Heart right ventricle (tissue), 16 donors: Measurements from ENCODE around the gene FGF14. TPM values are rescaled to one million over a fixed set of nuclear protein-coding genes. Genes with fewer than 3 reads are reported as not detected.

Experiments
- ATAC-seq, 8 donors: fragments of 200-7000 bp; cut with Tn5 transposase; one replicate each; pipeline ENCODE4 v1.9.1; 2020; ENCODE audit warnings: mild to moderate bottlenecking in 8 of 8, moderate library complexity in 8 of 8, moderate number of reproducible peaks in 1 of 8
- DNase-seq, 2 donors: peaks; one replicate each; pipeline ENCODE4 v3.0.0-alpha.2; 2020
- H3K27ac ChIP-seq, 10 donors: fragments of 200-600 bp; sonication (generic) in 2 of 10; one replicate each; pipeline versions ENCODE4 v1.5.0 to v1.8.0; 2020 to 2022; ENCODE audit warnings: mild to moderate bottlenecking in 3 of 10
- H3K27me3 ChIP-seq, 7 donors: fragments of 200-600 bp; one replicate each; pipeline ENCODE4 v1.8.0; 2021 to 2022; ENCODE audit warnings: mild to moderate bottlenecking in 2 of 7
- H3K36me3 ChIP-seq, 9 donors: fragments of 200-600 bp; sonication (generic) in 1 of 9; one replicate each; pipeline versions ENCODE4 v1.5.0 to v1.8.0; 2020 to 2022; ENCODE audit warnings: mild to moderate bottlenecking in 2 of 9
- H3K4me1 ChIP-seq, 9 donors: fragments of 200-600 bp; sonication (generic) in 1 of 9; one replicate each; pipeline versions ENCODE4 v1.5.0 to v1.8.0; 2020 to 2022; ENCODE audit warnings: mild to moderate bottlenecking in 4 of 9
- H3K4me3 ChIP-seq, 10 donors: fragments of 200-600 bp; sonication (generic) in 2 of 10; one replicate each; pipeline versions ENCODE4 v1.5.0 to v1.8.0; 2020 to 2022; ENCODE audit warnings: mild to moderate bottlenecking in 7 of 10, moderate library complexity in 2 of 10
- H3K9me3 ChIP-seq, 11 donors: fragments of 200-600 bp in 10 of 11; sonication (generic) in 2 of 11; one replicate each; pipeline versions ENCODE4 v1.5.0 to v1.8.0; 2013 to 2022; ENCODE audit warnings: mild to moderate bottlenecking in 2 of 11, control low read depth in 1 of 11, moderate library complexity in 1 of 11
- CTCF ChIP-seq, 9 donors: fragments of 200-600 bp; sonication (generic) in 2 of 9; IDR thresholded peaks; one replicate each; pipeline versions ENCODE4 v1.5.0 to v1.8.0; 2021 to 2022; ENCODE audit warnings: antibody characterized with exemption in 9 of 9, mild to moderate bottlenecking in 5 of 9, moderate library complexity in 1 of 9
- WGBS, 2 donors: extraction: QIAGEN DNeasy Blood & Tissue Kit; methylation state at CpG; one replicate each; pipeline ENCODE4 v1.1.7; 2013; ENCODE audit warnings: inconsistent platforms in 1 of 2; 5-methylcytosine and 5-hydroxymethylcytosine counted together
- intact Hi-C, 10 donors: fragments of 100-400 bp; cut with DNase I; formaldehyde crosslinking; loops; one replicate each; pipeline versions ENCODE4 v1.11.1 to v1.14.2; 2022
- polyA plus RNA-seq, 2 donors: library from polyadenylated mRNA; stranded (reverse); fragments of 200-250 nt; gene quantifications; one replicate each; pipeline ENCODE4 v1.2.3, GENCODE V29; 2013
- total RNA-seq, 10 donors: library from RNA; stranded (reverse); fragmentation: NEBNext Ultra II Directional in 3 of 10; extraction: Animal tissue kit (Norgen Biotek cat#: 25700) in 3 of 10; gene quantifications; one replicate each; pipeline versions ENCODE4 v1.2.1 to v1.2.4, GENCODE V29; 2021 to 2023
- donor health status: Arrhythmogenic right ventricular cardiomyopathy.
- donor health status: ischemic (EF 13 %, LVEDD 7.1; RV severe dilation, severe dysfunction).
- donor health status: healthy with polysubstance abuse.
- donor health status: DM: no; HTN: yes; CAD: no.
- donor health status: DM: no; HTN: no; CAD: no.
- donor health status: ischemic (EF 25% LVEDD 6.9; RV normal size, moderate dysfunction).
- donor health status: ischemic (EF 25% LVEDD 5.7; RV mildly dilated, moderate dysfunction).
- donor health status: healthy.
- donor health status: DM: yes; HTN: yes; CAD: no.
- donor health status: Ischemic cardiomyopathy.
- donor health status: ischemic (EF 35%, LVEDD 5.7; RV mildly dilated, moderate dysfunction).
- donor health status: nonischemic (EF 11% LVEDD 7.7; RV severe dilation, severe dysfunction).
- donor health status: DM: yes; HTN: yes; CAD: no.
- donor health status: PGD.
- donor health status: ischemic (EF 29% LVEDD 5.4; RV normal size, mild dysfunction).
- donor health status: nonischemic (EF 23%, LVEDD 6.1; RV moderate dilation, normal function).

The FGF14 gene
- total and polyA plus RNA-seq, 12 donors: 0.20 to 7.8 (median 5.3) TPM

- Histone ChIP-seq H3K9me3 (no peaks in the 10 kb centered on the region), H3K4me3 (no peak overlapping the region), H3K4me1 (no peaks in the 10 kb centered on the region), H3K27me3 (no peaks in the 10 kb centered on the region), H3K36me3 (no peaks in the 10 kb centered on the region), H3K27ac (no peak overlapping the region)
- no peak for TF ChIP-seq CTCF (IDR thresholded peaks at IDR 0.05)
- WGBS, 2 donors: 26 to 38% methylated on average over 1 of the region's 1 CpG
- DNase-seq: no peak
- no peak for ATAC-seq
- intact Hi-C loops: no loop called here
These were observed 99.3 kb downstream of the FGF14 start for GRCh38 chr13:102302534-102302933.

GRCh38 chr13:102300379-102300778 lies 101.5 kb downstream of the FGF14 start:
- Histone ChIP-seq H3K36me3 (no peaks in the 10 kb centered on the region), H3K9me3 (no peaks in the 10 kb centered on the region), H3K27me3 (no peaks in the 10 kb centered on the region), H3K27ac (no peak overlapping the region), H3K4me3 (no peak overlapping the region), H3K4me1 (no peaks in the 10 kb centered on the region)
- DNase-seq (no peak), ATAC-seq (no peak)
- no peak for TF ChIP-seq CTCF (IDR thresholded peaks at IDR 0.05)
- WGBS, 2 donors: 94 to 95% methylated on average over 2 of the region's 2 CpGs
- intact Hi-C loops: no loop called here

- ATAC-seq (no peak), DNase-seq (no peak)
- H3K4me1 ChIP-seq: peaks cover 0 to 8% (median under 1%) of the 10 kb centered on the region in 9 donors
- no peaks in the 10 kb centered on the region for H3K36me3 ChIP-seq
- 74 to 88% methylated on average over 6 of the region's 6 CpGs for WGBS, 2 donors
- H3K9me3 ChIP-seq: no peaks in the 10 kb centered on the region
- intact Hi-C loops: loop anchor here in 2 of 10 donors (10.0 kb wide), 2 partner anchors 65 to 355 kb away; no protein-coding TSS in a partner anchor
- TF ChIP-seq CTCF (IDR thresholded peaks at IDR 0.05): no peak
- no peak overlapping the region for H3K4me3 ChIP-seq
- H3K27ac ChIP-seq: no peak overlapping the region
- no peaks in the 10 kb centered on the region for H3K27me3 ChIP-seq
These were observed 102.5 kb downstream of the FGF14 start for GRCh38 chr13:102299366-102299765.

GRCh38 chr13:102298051-102298450 lies 103.8 kb downstream of the FGF14 start:
- H3K27me3 ChIP-seq: no peaks in the 10 kb centered on the region
- H3K36me3 ChIP-seq: no peaks in the 10 kb centered on the region
- H3K9me3 ChIP-seq: no peaks in the 10 kb centered on the region
- H3K4me1 ChIP-seq: peaks cover 0 to 21% (median 10%) of the 10 kb centered on the region in 9 donors
- ATAC-seq: no peak
- intact Hi-C loops: loop anchor here in 2 of 10 donors (10.0 kb wide), 2 partner anchors 63 to 353 kb away; no protein-coding TSS in a partner anchor
- no peak for TF ChIP-seq CTCF (IDR thresholded peaks at IDR 0.05)
- H3K4me3 ChIP-seq: no peak overlapping the region
- DNase-seq: no peak
- WGBS, 2 donors: 73 to 80% methylated on average over 3 of the region's 3 CpGs
- no peak overlapping the region for H3K27ac ChIP-seq
